Omental fat pad (tissue), 4 donors: Measurements from ENCODE around the gene ILKAP. TPM values are rescaled to one million over a fixed set of nuclear protein-coding genes. Genes with fewer than 3 reads are reported as not detected.
A peak's percentile ranks its signal among the peaks of the same experiment; 100 is the strongest.

Experiments
- ATAC-seq: fragments of 150-250 bp; one replicate; pipeline ENCODE4 v1.9.1; 2016; ENCODE audit warnings: mild to moderate bottlenecking, moderate library complexity; ENCODE audit not compliant: low FRiP score
- DNase-seq: peaks from one replicate; pipeline ENCODE4 v3.0.0-alpha.2; 2019; ENCODE audit warnings: low spot score
- CTCF ChIP-seq, 3 donors: fragments of 450-650 bp; IDR thresholded peaks; one replicate each; pipeline ENCODE4 v1.5.1; 2016 to 2017; ENCODE audit warnings: antibody characterized with exemption in 3 of 3, mild to moderate bottlenecking in 3 of 3, moderate library complexity in 2 of 3
- total RNA-seq, 4 donors: library from RNA; depleted of rRNA; stranded (reverse); fragments of >200 nt; gene quantifications; one replicate each; pipeline ENCODE4 v1.1.0, GENCODE V29; 2016

Gene ILKAP
- total RNA-seq, 4 donors from 2014 or later, result 20.2 to 51.8 (median 29.7) TPM

- TF ChIP-seq CTCF (IDR thresholded peaks at IDR 0.05), result no peak
- DNase-seq (peak; percentile 52), ATAC-seq (peak; percentile 88)
These were observed 36.6 kb upstream of the ILKAP start, which contains the start of gene HES6 for GRCh38 chr2:238239863-238240756. TSS of gene HES6 (minus strand) at chr2:238240038. CDS start at chr2:238239905, 133 bp downstream.

GRCh38 chr2:238239543-238239862 is 36.0 kb upstream of the ILKAP start:
- no peak for ATAC-seq
- no peak for TF ChIP-seq CTCF (IDR thresholded peaks at IDR 0.05)
- DNase-seq, result no peak

- DNase-seq (no peak), ATAC-seq (no peak)
- TF ChIP-seq CTCF (IDR thresholded peaks at IDR 0.05), result no peak
These were observed 35.5 kb upstream of the ILKAP start for GRCh38 chr2:238238766-238239542.

- no peak for ATAC-seq
- no peak for DNase-seq
- TF ChIP-seq CTCF (IDR thresholded peaks at IDR 0.05), result no peak
These were observed 34.8 kb upstream of the ILKAP start for GRCh38 chr2:238238311-238238765.

- DNase-seq (no peak), ATAC-seq (no peak)
- TF ChIP-seq CTCF (IDR thresholded peaks at IDR 0.05), result no peak
These were observed 34.1 kb upstream of the ILKAP start for GRCh38 chr2:238237431-238238135.

GRCh38 chr2:238236571-238236970 is 33.1 kb upstream of the ILKAP start:
- ATAC-seq (no peak), DNase-seq (no peak)
- TF ChIP-seq CTCF (IDR thresholded peaks at IDR 0.05), result no peak
